ENCODE data around the gene LRCH2.

The LRCH2 gene

DNA sequence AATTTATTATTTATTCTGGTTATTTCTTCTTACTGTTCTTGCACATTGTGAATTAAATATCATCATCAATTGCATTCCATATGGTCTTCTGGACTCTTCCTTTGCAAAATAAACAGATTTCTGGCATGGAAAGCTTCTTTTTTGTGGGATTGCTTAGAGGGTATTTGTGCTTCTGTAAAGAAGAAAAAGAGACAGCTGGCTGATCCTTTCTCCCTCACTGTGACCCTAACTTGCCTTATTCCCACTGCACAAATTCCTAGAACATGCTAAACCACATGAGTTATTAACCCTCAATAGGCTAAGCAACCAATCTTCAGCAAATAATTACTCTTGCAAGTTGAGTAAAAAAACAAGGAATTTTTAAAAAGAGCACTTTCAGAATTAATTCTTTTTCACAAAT lies 23.8 kb upstream of the LRCH2 start:
- no peak overlapping the region for H3K4me3 ChIP-seq (ENCODE audit: low read length)
- H3K4me1 ChIP-seq (ENCODE audit: low read length) = no peaks in the 10 kb centered on the region
- no peak overlapping the region for H3K27ac ChIP-seq (ENCODE audit: low read length)
- TF ChIP-seq, protein P1, sequence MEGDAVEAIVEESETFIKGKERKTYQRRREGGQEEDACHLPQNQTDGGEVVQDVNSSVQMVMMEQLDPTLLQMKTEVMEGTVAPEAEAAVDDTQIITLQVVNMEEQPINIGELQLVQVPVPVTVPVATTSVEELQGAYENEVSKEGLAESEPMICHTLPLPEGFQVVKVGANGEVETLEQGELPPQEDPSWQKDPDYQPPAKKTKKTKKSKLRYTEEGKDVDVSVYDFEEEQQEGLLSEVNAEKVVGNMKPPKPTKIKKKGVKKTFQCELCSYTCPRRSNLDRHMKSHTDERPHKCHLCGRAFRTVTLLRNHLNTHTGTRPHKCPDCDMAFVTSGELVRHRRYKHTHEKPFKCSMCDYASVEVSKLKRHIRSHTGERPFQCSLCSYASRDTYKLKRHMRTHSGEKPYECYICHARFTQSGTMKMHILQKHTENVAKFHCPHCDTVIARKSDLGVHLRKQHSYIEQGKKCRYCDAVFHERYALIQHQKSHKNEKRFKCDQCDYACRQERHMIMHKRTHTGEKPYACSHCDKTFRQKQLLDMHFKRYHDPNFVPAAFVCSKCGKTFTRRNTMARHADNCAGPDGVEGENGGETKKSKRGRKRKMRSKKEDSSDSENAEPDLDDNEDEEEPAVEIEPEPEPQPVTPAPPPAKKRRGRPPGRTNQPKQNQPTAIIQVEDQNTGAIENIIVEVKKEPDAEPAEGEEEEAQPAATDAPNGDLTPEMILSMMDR (IDR thresholded peaks at IDR 0.05; ENCODE audit: low read depth, low read length) = no peak
- TF ChIP-seq EZH2phosphoT487 (IDR thresholded peaks at IDR 0.05; ENCODE audit: low read depth) = no peak
- H3K36me3 ChIP-seq (replicated peaks; ENCODE audit: low read depth, low read length) = no peaks in the 10 kb centered on the region
- H3K27me3 ChIP-seq (ENCODE audit: low read depth, low read length) = no peaks in the 10 kb centered on the region
- H3K9me3 ChIP-seq (ENCODE audit: insufficient read depth, low read length) = no peaks in the 10 kb centered on the region
- H4K20me1 ChIP-seq (ENCODE audit: insufficient read depth, low read length) = no peaks in the 10 kb centered on the region
- H3K4me2 ChIP-seq (ENCODE audit: low read length) = no peak overlapping the region
- H3K79me2 ChIP-seq (ENCODE audit: low read length) = no peaks in the 10 kb centered on the region
- no peak overlapping the region for H3K9ac ChIP-seq (ENCODE audit: low read length)
- no peak overlapping the region for H2AFZ ChIP-seq (ENCODE audit: low read depth, low read length)

DNA sequence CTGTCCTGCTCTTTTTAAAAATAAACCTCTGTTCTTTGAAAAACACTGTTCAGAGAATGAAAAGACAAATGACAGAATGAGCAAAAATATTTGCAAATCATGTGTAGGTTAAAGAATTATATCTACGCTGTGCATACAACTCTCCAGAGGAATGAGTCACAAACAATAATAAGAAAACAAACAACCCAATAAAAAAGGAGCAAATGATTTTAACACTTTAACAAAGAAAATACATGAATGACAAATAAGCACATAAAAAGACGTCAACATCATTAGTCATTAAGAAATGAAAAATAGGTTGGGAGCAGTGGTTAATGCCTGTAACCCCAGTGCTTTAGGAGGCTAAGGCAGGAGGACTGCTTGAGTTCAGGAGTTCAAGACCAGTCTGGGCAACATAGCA lies 21.1 kb upstream of the LRCH2 start:
- Histone ChIP-seq H3K79me2 (ENCODE audit: low read length) (no peaks in the 10 kb centered on the region), H3K9ac (ENCODE audit: low read length) (no peak overlapping the region)
- no peak for TF ChIP-seq EZH2phosphoT487 (IDR thresholded peaks at IDR 0.05; ENCODE audit: low read depth)
- TF ChIP-seq, protein P1 (IDR thresholded peaks at IDR 0.05; ENCODE audit: low read depth, low read length) = no peak

DNA sequence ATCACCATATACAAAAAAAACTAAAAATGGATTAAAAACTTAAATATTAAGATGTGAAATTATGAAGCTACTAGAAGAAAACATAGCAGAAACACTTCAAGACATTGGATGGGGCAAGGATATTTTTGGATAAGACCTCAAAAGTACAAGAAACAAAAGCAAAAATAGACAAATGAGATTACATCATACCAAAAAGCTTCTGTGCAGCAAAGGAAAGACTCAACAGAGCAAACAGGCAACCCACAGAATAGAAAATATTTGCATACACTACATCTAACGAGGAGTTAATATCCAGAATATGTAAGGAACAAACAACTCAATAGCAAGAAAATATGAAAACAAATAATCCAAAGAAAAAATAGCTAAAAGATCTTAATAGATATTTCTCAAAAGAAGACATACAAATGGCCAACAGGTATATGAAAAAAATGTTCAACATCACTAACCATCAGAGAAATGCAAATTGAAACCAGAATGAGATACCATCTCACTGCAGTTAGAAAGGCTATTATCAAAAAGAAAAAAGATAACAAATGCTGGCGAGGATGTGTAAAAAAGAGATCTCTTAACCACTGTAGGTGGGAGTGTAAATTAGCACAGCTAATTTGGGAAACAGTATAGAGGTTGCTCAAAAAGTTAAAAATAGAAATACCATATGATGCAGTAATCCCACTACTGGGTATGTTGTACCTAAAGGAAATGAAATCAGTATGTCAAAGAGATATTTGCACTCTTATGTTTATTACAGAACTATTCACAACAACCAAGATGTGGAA lies 17.8 kb upstream of the LRCH2 start:
- H3K4me3 ChIP-seq (ENCODE audit: low read length) = no peak overlapping the region
- H3K27me3 ChIP-seq (ENCODE audit: low read depth, low read length) = no peaks in the 10 kb centered on the region
- no peak overlapping the region for H3K4me2 ChIP-seq (ENCODE audit: low read length)
- H3K9me3 ChIP-seq (ENCODE audit: insufficient read depth, low read length) = no peaks in the 10 kb centered on the region
- no peaks in the 10 kb centered on the region for H3K4me1 ChIP-seq (ENCODE audit: low read length)
- no peak overlapping the region for H3K27ac ChIP-seq (ENCODE audit: low read length)
- no peaks in the 10 kb centered on the region for H3K79me2 ChIP-seq (ENCODE audit: low read length)
- no peaks in the 10 kb centered on the region for H3K36me3 ChIP-seq (replicated peaks; ENCODE audit: low read depth, low read length)
- no peak overlapping the region for H2AFZ ChIP-seq (ENCODE audit: low read depth, low read length)
- no peak overlapping the region for H3K9ac ChIP-seq (ENCODE audit: low read length)
- TF ChIP-seq EZH2phosphoT487 (IDR thresholded peaks at IDR 0.05; ENCODE audit: low read depth) = no peak
- TF ChIP-seq, protein P1 (IDR thresholded peaks at IDR 0.05; ENCODE audit: low read depth, low read length) = no peak
- H4K20me1 ChIP-seq (ENCODE audit: insufficient read depth, low read length) = no peaks in the 10 kb centered on the region

More for the DNA sequence above, 21.1 kb upstream of the LRCH2 start:
- Histone ChIP-seq H3K9me3 (ENCODE audit: insufficient read depth, low read length) (no peaks in the 10 kb centered on the region), H3K4me3 (ENCODE audit: low read length) (no peak overlapping the region), H2AFZ (ENCODE audit: low read depth, low read length) (no peak overlapping the region), H3K36me3 (replicated peaks; ENCODE audit: low read depth, low read length) (no peaks in the 10 kb centered on the region), H4K20me1 (ENCODE audit: insufficient read depth, low read length) (no peaks in the 10 kb centered on the region), H3K4me2 (ENCODE audit: low read length) (no peak overlapping the region), H3K4me1 (ENCODE audit: low read length) (no peaks in the 10 kb centered on the region), H3K27me3 (ENCODE audit: low read depth, low read length) (no peaks in the 10 kb centered on the region), H3K27ac (ENCODE audit: low read length) (no peak overlapping the region)

DNA sequence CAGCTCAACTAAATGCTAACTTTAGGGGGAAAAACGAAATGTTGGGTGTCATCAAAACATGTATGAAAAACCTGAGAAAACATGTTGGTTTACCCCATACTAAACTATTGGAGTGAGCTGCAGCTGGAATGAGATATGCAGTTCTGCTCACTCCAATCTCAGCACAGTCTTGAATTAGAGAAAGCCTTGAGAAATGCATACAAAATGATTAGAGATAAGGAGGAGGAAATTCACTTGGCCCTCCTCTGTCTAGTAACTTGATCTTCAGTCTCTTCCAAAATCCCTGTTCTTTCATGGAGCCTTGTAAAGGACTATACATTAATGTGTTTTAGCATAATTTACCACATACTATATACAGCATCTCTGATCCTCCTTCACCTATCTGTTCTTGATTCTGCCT lies 3.2 kb upstream of the LRCH2 start:
- Histone ChIP-seq H3K79me2 (ENCODE audit: low read length) (no peaks in the 10 kb centered on the region), H2AFZ (ENCODE audit: low read depth, low read length) (no peak overlapping the region), H3K4me1 (ENCODE audit: low read length) (no peaks in the 10 kb centered on the region), H4K20me1 (ENCODE audit: insufficient read depth, low read length) (no peaks in the 10 kb centered on the region), H3K36me3 (replicated peaks; ENCODE audit: low read depth, low read length) (no peaks in the 10 kb centered on the region), H3K4me3 (ENCODE audit: low read length) (no peak overlapping the region), H3K4me2 (ENCODE audit: low read length) (no peak overlapping the region), H3K9me3 (ENCODE audit: insufficient read depth, low read length) (no peaks in the 10 kb centered on the region), H3K27ac (ENCODE audit: low read length) (no peak overlapping the region), H3K9ac (ENCODE audit: low read length) (no peak overlapping the region), H3K27me3 (ENCODE audit: low read depth, low read length) (no peaks in the 10 kb centered on the region)
- TF ChIP-seq EZH2phosphoT487 (IDR thresholded peaks at IDR 0.05; ENCODE audit: low read depth) = no peak
- TF ChIP-seq, protein P1 (IDR thresholded peaks at IDR 0.05; ENCODE audit: low read depth, low read length) = no peak
